ENCODE results near the gene TSPAN3.

The TSPAN3 gene

GRCh38 chr15:77042245-77042919 lies 28.5 kb downstream of the TSPAN3 start:
- H3K27ac ChIP-seq = no peak overlapping the region

DNA sequence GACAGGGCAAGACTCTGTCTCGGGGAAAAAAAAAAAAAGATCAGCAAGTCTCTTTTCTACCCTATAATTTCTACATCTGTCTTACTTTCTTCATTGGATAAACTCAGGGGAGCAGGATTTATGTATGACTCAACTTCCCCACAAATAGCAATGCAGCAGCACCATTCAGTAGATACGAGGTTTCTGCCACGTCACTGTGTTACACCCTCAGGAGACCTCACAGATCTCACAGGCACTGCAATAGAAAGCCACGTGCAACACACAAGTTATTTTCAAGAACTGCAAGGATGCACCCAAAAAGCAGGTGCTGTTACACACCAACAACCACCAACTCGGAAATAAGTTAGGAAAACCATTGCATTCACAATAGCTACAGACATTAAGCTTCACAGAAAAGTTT lies 30.2 kb downstream of the TSPAN3 start:
- H3K27ac ChIP-seq = no peak overlapping the region
- TF ChIP-seq ZFX (IDR thresholded peaks at IDR 0.05; ENCODE audit: borderline replicate concordance) (no peak), CTCF (IDR thresholded peaks at IDR 0.05) (no peak)

More at GRCh38 chr15:77042245-77042919, 28.5 kb downstream of the TSPAN3 start:
- TF ChIP-seq ZFX (IDR thresholded peaks at IDR 0.05; ENCODE audit: borderline replicate concordance) = no peak
- TF ChIP-seq CTCF (IDR thresholded peaks at IDR 0.05) = no peak

DNA sequence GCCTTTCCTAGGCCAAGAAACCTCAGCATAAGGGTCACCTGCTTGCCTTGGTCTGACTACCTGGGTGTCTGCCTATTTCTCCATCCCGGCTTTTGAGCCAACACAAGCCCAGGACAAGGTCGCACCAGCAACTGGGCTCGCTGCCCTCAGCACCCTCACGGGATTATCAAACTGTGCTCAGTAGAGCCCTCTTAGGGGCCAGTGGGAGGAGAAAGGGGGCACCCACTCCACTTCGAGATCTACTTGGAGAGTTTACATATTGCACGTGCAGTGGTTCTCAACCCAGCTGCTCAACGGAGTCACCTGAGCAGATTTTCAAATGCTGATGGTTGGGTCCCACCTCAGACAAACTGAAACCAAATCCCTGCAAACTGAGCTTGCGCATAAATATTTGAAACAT lies 31.1 kb downstream of the TSPAN3 start:
- H3K27ac ChIP-seq = no peak overlapping the region
- no peak for TF ChIP-seq CTCF (IDR thresholded peaks at IDR 0.05)
- no peak for TF ChIP-seq ZFX (IDR thresholded peaks at IDR 0.05; ENCODE audit: borderline replicate concordance)

DNA sequence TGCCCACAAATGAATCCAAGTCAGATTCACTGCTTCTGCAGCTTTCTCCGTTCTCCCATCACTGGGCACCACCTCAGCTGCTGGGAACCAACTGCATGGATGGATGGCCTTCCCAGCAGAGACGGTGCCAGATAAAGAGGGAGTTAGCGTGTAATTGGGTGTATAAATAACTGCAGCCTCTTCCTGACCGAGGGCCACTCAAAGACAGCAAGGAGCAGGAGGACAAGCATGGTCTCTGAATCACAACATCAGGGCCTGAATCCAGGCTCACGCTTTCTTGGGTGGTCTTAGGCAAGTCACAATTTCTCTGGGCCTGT lies 31.7 kb downstream of the TSPAN3 start:
- H3K27ac ChIP-seq = no peak overlapping the region
- TF ChIP-seq ZFX (IDR thresholded peaks at IDR 0.05; ENCODE audit: borderline replicate concordance) = no peak
- no peak for TF ChIP-seq CTCF (IDR thresholded peaks at IDR 0.05)

DNA sequence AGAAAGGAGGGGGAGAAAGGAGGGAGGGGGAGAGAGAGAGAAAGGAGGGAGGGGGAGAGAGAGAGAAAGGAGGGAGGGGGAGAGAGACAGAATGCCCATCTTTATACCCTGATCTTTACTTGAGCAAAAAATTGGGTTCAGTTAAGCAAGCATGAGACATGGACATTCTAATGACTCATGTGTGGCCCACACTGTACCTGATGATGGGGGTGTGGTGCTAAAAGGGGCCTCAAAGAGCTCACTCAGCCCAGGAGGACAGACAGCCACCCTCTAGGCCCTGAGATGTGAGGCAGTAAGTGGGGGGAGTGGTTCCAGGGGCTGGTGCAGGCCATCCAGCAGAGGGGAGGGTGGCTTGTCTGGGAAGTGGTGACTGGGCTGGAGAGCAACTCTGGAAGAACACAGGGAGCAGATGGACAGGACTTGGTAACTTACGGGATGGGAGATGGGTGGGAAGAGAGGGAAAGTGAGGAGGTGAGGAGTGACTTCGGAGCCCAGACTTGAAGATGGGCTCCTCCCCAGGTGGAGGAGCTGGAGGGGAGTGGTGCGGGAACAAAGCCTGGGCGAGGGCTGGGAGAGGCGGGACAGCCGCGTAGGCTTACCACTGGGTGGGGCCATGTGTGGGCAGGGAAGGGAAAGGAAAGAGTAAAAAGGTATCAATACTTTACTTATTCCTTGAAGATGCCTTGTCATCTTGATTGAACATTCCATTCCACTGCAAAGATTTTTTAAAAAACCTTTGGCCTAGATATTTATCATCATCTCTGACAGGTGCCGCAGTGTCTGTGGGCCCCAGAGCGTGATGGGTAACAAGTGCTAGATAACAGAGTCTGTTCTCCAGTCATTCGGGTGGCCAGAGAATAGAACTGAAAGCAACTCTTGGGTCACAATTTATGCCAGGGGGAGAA lies 32.3 kb downstream of the TSPAN3 start:
- no peak overlapping the region for H3K27ac ChIP-seq
- TF ChIP-seq ZFX (IDR thresholded peaks at IDR 0.05; ENCODE audit: borderline replicate concordance) (no peak), CTCF (IDR thresholded peaks at IDR 0.05) (no peak)

GRCh38 chr15:77037388-77038209 lies 33.3 kb downstream of the TSPAN3 start:
- no peak for TF ChIP-seq ZFX (IDR thresholded peaks at IDR 0.05; ENCODE audit: borderline replicate concordance)
- no peak for TF ChIP-seq CTCF (IDR thresholded peaks at IDR 0.05)
- H3K27ac ChIP-seq = no peak overlapping the region
